ENCODE measurements around the gene KRTAP10-12.

DNA sequence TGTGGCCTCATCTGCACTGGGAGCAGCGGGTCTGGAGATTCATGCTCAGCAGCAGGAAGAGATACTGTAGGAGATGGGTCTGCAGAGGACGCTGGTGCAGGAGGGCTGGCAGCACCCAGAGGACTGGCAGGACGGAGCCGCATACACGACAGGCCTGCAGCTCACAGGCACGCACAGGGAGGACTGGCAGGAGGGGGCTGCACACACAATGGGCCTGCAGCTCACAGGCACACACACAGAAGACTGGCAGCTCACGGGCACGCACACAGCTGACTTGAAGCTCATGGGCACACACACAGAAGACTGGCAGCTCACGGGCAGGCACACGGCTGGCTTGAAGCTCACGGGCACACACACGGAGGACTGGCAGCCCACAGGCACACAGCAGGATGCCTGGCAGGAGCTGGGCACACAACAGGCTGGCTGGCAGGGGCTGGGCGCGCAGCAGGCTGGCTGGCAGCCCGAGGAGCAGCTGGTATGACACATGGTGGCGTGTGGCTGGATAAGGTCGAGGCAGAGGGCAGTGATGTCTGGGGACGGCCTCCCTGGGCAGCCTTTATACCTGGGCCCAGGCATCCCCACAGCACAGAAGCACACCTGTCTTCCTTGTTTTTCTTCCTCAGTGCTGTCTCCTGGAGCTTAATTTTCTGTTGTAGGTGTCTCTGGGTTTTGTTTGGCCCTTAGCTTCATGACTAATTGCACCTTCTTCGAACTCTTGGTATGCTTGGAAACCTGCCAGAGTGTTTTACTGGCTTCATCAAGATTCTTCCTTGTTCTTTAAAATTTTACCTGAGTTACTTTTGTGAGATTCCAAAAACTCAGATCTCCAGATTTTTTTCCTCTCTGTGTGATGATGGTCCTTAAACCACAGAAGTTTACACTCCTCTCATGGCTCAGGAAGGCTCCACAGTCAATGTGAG, 30.3 kb upstream of the KRTAP10-12 start, which contains the start of gene KRTAP12-2:
- no peak for TF ChIP-seq EP300 (conservative IDR thresholded peaks at IDR 0.05; ENCODE audit: poor library complexity, severe bottlenecking)
- no peak for TF ChIP-seq POLR2AphosphoS5 (IDR thresholded peaks at IDR 0.05)
- TF ChIP-seq, protein P1, sequence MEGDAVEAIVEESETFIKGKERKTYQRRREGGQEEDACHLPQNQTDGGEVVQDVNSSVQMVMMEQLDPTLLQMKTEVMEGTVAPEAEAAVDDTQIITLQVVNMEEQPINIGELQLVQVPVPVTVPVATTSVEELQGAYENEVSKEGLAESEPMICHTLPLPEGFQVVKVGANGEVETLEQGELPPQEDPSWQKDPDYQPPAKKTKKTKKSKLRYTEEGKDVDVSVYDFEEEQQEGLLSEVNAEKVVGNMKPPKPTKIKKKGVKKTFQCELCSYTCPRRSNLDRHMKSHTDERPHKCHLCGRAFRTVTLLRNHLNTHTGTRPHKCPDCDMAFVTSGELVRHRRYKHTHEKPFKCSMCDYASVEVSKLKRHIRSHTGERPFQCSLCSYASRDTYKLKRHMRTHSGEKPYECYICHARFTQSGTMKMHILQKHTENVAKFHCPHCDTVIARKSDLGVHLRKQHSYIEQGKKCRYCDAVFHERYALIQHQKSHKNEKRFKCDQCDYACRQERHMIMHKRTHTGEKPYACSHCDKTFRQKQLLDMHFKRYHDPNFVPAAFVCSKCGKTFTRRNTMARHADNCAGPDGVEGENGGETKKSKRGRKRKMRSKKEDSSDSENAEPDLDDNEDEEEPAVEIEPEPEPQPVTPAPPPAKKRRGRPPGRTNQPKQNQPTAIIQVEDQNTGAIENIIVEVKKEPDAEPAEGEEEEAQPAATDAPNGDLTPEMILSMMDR (IDR thresholded peaks at IDR 0.05; ENCODE audit: poor library complexity, severe bottlenecking) = no peak
- no peak for TF ChIP-seq MXI1 (conservative IDR thresholded peaks at IDR 0.05; ENCODE audit: poor library complexity, severe bottlenecking)
- no peak for TF ChIP-seq RAD21 (conservative IDR thresholded peaks at IDR 0.05)
- TF ChIP-seq EZH2 (IDR thresholded peaks at IDR 0.05; ENCODE audit: borderline replicate concordance, insufficient read depth, low read length, poor library complexity, severe bottlenecking) = no peak

All from neural cell (in vitro differentiated cells).